Measurements from ENCODE around the gene UHRF2. TPM values are rescaled to one million over a fixed set of nuclear protein-coding genes. Genes with fewer than 3 reads are reported as not detected.

UHRF2 gene
- total RNA-seq, result 10 to 100 TPM; 69.0 to 77.0 TPM

GRCh38 chr9:6412487-6413364, at the start of gene UHRF2:
UHRF2 (plus strand) TSS chr9:6413199; CDS start chr9:6413491, 292 bp downstream.

Other genes with a start within 250 kb of the UHRF2 start
- not detected for gene IL33, start 197.4 kb upstream of the UHRF2 start, total RNA-seq
- gene TPD52L3, start 84.8 kb upstream of the UHRF2 start, total RNA-seq, result not detected
- gene GLDC, start 232.5 kb downstream of the UHRF2 start, total RNA-seq, result 1 to 10 TPM in 1 of 2 experiments, under 1 TPM in 1; 0.41 to 1.2 TPM

All from activated naive CD4-positive, alpha-beta T cell treated with anti-CD3 and anti-CD28 coated beads, Interleukin-2, amount 10 ng/mL, durations not matched to agents 5 hours and 36 hours (primary cell).